GM18502 (cell line): ENCODE measurements around the gene DMAP1.

Experiments used
- ATAC-seq: cut with Tn5 transposase; IDR thresholded peaks from one replicate; pipeline ENCODE4 v1.9.1; 2021; ENCODE audit warnings: mild to moderate bottlenecking; ENCODE audit not compliant: unreplicated experiment, poor library complexity

The DMAP1 gene

GRCh38 chr1:44251989-44252671 lies 38.9 kb downstream of the DMAP1 start:
- ATAC-seq = no peak

DNA sequence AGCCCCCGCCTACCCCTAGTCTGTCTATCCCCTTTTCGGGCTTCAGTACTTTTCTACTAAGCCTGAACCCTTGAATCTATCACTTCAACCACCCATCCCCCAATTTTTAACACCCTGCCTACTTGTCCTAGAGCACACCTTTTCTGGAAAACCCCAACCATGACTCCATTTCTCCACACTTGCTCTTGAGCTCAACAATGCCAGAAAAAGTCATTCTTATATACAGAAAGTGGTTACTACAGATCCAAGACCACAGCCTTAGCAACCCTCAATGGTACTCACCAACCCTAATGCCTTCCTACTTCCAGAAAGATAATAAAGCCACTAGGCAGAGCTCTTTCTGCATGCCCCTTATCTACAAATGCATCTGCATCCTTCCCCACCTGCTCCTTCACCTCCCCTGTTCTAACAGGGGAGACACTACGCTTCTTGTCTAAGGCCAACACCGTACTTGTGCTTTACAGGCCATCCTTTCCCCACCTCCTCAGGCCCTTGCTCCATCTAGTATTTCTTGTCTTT lies 41.2 kb downstream of the DMAP1 start:
- no peak for ATAC-seq

DNA sequence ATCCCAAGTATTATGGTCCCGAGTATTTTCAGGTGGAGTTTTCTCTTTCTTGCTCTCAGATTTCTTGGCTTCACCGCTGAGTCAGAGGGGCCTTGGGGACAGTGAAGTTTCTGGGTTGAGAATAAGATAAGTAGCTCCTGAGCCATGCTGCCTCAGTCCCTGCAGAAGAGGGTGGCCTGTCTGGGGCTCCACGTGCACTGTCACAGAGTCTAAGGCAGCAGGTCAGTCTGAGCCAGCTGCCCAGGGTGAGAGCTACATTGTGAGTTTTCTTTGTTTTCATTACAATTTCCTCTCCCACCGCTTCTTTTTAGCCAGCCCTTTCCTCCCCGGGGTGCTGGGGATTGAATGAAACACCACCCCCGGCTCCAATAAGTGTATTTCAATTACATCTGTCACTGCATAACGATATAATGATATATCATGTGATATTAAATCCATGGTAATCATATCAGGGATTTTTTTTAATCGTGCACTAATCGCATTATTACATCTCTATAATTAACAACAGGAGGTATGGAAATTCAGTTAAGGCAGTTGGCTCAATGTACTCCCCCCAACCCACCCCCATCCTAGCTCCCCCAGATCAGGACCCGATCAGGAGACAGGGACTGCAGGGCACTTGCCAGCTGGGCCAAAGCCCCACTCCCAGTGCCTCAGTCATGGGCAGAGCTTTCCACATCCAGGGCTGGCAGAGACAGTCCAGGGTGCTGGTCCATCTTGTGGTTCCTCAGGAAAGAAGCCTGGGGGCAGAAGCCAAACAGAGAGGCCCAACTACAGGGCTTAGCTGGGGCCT lies 43.7 kb downstream of the DMAP1 start:
- no peak for ATAC-seq

DNA sequence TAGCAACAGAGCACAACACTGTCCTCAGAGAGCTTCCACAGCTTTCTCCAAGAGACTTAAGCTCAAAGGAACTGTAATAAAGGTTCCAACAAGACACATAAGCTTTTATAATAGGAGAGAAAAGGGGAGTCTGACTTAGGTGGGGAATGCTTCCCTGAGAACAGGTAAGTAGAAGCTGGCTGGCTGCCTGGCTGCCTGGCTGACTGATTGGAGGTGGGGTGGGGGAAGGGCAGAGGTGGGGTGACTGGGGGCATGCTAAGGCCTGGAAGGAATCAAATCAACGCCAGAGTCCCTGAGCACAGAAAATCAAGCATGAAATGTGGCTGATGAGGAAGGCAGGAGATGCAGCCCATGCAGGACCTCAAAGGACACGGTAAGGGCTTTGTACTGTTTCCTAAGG lies 45.8 kb downstream of the DMAP1 start:
- ATAC-seq = no peak

DNA sequence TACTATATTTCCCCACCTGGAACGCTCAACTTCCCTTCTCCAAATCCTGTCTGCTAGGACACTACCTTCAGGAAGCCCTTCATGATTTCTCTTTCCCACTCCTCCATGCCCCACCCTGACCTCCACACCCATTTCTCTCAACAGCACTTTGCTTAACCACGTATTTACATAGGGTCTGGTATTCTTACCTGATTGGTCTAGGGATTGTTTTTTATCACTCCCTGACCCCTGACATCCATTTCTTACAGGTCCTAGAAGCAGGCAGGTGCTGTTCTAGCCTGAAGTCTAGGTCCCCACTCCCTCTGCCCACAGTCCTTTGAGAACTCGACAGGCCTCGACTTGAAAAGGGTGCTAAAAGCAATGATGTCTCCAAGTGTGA lies 47.5 kb downstream of the DMAP1 start:
- no peak for ATAC-seq

GRCh38 chr1:44261171-44261817 lies 48.0 kb downstream of the DMAP1 start:
- no peak for ATAC-seq

GRCh38 chr1:44261962-44262361 lies 48.7 kb downstream of the DMAP1 start:
- ATAC-seq = no peak

- ATAC-seq = no peak
These were observed 49.1 kb downstream of the DMAP1 start for GRCh38 chr1:44262414-44262813.

GRCh38 chr1:44262816-44263567 lies 49.7 kb downstream of the DMAP1 start:
- ATAC-seq = no peak

DNA sequence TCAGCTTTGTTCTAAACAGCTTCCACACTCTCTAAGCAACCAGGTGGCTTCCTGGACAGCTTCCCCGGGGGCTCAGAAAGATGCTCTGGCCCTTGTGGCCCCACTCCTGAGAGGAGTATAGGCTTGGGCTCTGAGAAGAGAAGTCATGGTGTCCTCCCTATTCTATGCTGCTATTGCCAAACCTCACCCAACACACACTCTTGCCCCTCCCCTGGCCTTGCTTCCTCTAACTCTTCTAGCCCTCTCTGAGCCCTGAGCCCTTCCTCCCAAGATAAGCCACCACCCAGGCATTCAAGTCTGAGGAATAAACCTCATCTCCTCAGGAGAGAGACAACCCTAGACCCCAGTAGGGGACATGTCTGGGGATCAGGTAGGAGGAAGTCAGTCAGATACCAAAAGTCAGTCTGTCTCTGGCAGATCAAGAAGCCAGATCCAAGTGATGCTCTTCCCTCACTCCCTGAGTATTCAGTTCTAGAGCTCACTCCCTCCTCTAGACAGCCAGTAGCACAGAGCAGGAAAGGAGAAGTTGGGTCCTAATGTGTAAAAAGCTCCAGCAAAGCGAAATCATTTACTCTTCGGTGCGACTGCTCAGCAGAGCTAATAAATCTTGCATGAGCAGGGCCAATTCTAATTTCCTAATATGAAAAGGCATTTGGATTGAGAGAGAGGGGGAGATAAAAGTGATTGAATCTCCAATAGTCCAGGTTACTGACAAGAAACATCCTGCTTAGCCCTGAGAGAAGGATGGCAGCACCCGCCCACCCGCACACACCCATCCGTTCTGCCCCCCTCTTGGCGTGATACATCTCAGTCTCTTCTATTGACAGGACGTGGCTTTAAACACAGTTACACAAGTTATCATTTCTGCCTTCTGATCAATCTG lies 50.5 kb downstream of the DMAP1 start:
- ATAC-seq = no peak

- ATAC-seq = no peak
These were observed 51.1 kb downstream of the DMAP1 start for GRCh38 chr1:44264451-44264771.

DNA sequence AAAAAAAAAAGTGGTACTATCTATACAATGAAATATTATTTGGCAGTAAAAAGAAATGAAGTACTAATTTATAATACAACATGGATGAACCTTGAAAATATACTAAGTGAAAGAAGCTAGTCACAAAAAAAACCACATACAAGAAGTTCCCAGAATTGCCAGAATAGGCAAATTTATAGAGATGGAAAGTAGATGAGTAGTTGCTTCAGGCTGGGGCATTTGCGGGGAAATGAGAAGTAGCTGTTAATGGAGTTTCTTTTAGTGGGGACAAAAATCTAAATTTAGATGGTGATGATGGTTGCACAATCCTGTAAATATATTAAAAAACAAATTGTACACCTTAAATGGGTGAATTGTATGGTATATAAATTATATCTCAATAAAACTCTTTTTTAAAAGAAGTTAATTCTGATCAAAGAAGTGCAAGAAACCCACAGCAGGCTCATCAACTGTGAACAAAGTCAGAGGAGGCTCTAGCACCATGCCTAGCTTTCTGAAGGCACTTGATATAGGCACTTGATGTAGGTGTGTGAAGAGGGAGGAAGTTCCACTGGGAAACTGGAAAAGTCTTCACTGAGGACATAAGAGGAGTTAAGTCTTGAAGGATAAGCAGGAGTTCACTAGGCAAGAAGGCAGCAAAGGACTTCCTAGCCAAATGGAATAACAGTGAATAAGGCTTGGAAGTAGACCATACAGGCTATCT lies 52.5 kb downstream of the DMAP1 start:
- ATAC-seq = no peak

GRCh38 chr1:44266400-44267344 lies 53.4 kb downstream of the DMAP1 start:
- no peak for ATAC-seq

DNA sequence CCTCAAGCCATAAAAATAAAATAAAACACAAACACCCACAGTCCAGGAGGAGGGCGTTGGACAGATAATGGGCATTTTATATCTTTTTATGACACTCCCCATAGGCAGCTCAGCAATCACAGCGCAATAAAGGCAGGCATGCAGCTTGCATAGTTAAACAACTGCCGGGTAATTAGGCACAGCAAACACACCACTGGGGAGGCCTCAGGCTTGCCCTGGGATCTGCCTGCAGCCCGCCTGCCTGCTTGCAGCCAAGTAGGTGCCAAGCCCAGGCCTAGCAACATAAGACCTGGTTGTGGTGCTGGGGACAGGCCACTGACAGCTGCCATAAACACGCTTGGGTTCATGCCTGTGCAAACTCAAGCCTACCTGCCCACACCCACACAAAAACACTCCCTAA lies 54.2 kb downstream of the DMAP1 start:
- no peak for ATAC-seq

- no peak for ATAC-seq
These were observed 54.8 kb downstream of the DMAP1 start for GRCh38 chr1:44268054-44268453.
